ENCODE data around the gene ATP1B1.

ATP1B1 gene

GRCh38 chr1:169106095-169106920, at the start of gene ATP1B1:
TSS of gene ATP1B1 (plus strand) at chr1:169106690. CDS start at chr1:169106830, 140 bp downstream.
- TF ChIP-seq, protein P1, sequence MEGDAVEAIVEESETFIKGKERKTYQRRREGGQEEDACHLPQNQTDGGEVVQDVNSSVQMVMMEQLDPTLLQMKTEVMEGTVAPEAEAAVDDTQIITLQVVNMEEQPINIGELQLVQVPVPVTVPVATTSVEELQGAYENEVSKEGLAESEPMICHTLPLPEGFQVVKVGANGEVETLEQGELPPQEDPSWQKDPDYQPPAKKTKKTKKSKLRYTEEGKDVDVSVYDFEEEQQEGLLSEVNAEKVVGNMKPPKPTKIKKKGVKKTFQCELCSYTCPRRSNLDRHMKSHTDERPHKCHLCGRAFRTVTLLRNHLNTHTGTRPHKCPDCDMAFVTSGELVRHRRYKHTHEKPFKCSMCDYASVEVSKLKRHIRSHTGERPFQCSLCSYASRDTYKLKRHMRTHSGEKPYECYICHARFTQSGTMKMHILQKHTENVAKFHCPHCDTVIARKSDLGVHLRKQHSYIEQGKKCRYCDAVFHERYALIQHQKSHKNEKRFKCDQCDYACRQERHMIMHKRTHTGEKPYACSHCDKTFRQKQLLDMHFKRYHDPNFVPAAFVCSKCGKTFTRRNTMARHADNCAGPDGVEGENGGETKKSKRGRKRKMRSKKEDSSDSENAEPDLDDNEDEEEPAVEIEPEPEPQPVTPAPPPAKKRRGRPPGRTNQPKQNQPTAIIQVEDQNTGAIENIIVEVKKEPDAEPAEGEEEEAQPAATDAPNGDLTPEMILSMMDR (IDR thresholded peaks at IDR 0.05; ENCODE audit: low read depth, low read length): peak; percentile 27
- in situ Hi-C loops (cut with HindIII; ENCODE audit: low sequenced_read_pairs): no loop called here
- DNase-seq (ENCODE audit: low read depth, low spot score): peak; percentile 87
- peak within 1 kb of the TSS; percentile 57 for H3K4me3 ChIP-seq (ENCODE audit: low read depth, low read length)

- TF ChIP-seq, protein P1 (IDR thresholded peaks at IDR 0.05; ENCODE audit: low read depth, low read length): no peak
- no peak for DNase-seq (ENCODE audit: low read depth, low spot score)
- H3K4me3 ChIP-seq (ENCODE audit: low read depth, low read length): no peak overlapping the region
- in situ Hi-C loops (cut with HindIII; ENCODE audit: low sequenced_read_pairs): no loop called here
These were observed 47.1 kb upstream of the ATP1B1 start for GRCh38 chr1:169059421-169059820.

DNA sequence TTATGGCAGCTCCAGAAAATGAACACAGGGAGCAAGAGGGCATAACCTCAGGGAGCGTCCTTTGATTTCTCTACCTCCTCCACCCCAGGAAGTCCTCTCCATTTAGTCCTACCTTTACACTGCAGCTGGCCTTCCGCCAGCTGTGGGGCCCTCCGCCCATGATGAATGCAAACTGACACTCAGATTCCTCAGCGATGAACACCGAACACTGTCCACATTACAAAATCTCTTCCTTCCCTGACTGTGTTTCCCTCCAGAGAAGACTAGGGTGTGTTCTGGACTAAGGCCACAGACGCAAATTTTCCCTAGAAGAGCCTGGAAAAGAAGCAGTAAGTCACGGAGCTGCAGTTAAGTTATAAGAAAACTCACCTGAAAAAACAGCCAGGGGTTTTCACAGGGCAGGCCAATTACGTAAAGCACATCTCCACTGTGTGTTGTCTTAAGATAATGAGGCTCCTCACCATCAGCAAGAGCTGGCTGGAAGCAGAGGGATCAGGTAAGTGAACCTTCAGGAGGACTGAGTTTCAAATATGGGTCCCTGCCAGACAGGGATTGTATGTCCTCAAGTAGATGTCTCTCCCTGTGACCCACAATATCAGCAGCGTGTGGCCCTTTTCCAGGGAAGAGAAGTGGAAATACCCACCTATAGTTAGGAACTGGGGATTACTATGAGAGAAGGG, 46.3 kb upstream of the ATP1B1 start:
- DNase-seq (ENCODE audit: low read depth, low spot score): no peak
- H3K4me3 ChIP-seq (ENCODE audit: low read depth, low read length): no peak overlapping the region
- in situ Hi-C loops (cut with HindIII; ENCODE audit: low sequenced_read_pairs): no loop called here
- TF ChIP-seq, protein P1 (IDR thresholded peaks at IDR 0.05; ENCODE audit: low read depth, low read length): no peak

GRCh38 chr1:169060919-169061639, 45.4 kb upstream of the ATP1B1 start:
- no peak for DNase-seq (ENCODE audit: low read depth, low spot score)
- TF ChIP-seq, protein P1 (IDR thresholded peaks at IDR 0.05; ENCODE audit: low read depth, low read length): no peak
- H3K4me3 ChIP-seq (ENCODE audit: low read depth, low read length): no peak overlapping the region
- in situ Hi-C loops (cut with HindIII; ENCODE audit: low sequenced_read_pairs): no loop called here

GRCh38 chr1:169062152-169062551, 44.3 kb upstream of the ATP1B1 start:
- in situ Hi-C loops (cut with HindIII; ENCODE audit: low sequenced_read_pairs): no loop called here
- TF ChIP-seq, protein P1 (IDR thresholded peaks at IDR 0.05; ENCODE audit: low read depth, low read length): no peak
- H3K4me3 ChIP-seq (ENCODE audit: low read depth, low read length): no peak overlapping the region
- no peak for DNase-seq (ENCODE audit: low read depth, low spot score)

GRCh38 chr1:169064103-169064502, 42.4 kb upstream of the ATP1B1 start:
- TF ChIP-seq, protein P1 (IDR thresholded peaks at IDR 0.05; ENCODE audit: low read depth, low read length): no peak
- DNase-seq (ENCODE audit: low read depth, low spot score): no peak
- no peak overlapping the region for H3K4me3 ChIP-seq (ENCODE audit: low read depth, low read length)
- in situ Hi-C loops (cut with HindIII; ENCODE audit: low sequenced_read_pairs): no loop called here

Data from astrocyte of the spinal cord (primary cell).